GM18907 (cell line): ENCODE measurements around the gene ANTXR2.
A peak's percentile ranks its signal among the peaks of the same experiment; 100 is the strongest.
"Not testable (repeated sequence)": the region's sequence is repeated elsewhere in the genome, so short reads cannot be mapped to it uniquely, and the experiment has no call there.

ENCODE experiments used
- ATAC-seq: cut with Tn5 transposase; IDR thresholded peaks from one replicate; pipeline ENCODE4 v1.9.1; 2021; ENCODE audit warnings: mild to moderate bottlenecking, moderate library complexity; ENCODE audit not compliant: unreplicated experiment

Gene ANTXR2

GRCh38 chr4:80027611-80028010, 45.4 kb downstream of the ANTXR2 start:
- ATAC-seq: no peak

- ATAC-seq: no peak
These were observed 46.9 kb downstream of the ANTXR2 start for GRCh38 chr4:80026100-80026499.

- ATAC-seq: no peak
These were observed 48.7 kb downstream of the ANTXR2 start for GRCh38 chr4:80024335-80024734.

- no peak for ATAC-seq
These were observed 50.7 kb downstream of the ANTXR2 start for GRCh38 chr4:80022282-80022681.

GRCh38 chr4:80017125-80017854, 55.7 kb downstream of the ANTXR2 start:
- peak; percentile 85 for ATAC-seq

- no peak for ATAC-seq
These were observed 56.5 kb downstream of the ANTXR2 start for GRCh38 chr4:80016506-80016905.

GRCh38 chr4:80015407-80016189, 57.4 kb downstream of the ANTXR2 start:
- no peak for ATAC-seq

- ATAC-seq: no peak
These were observed 58.5 kb downstream of the ANTXR2 start for GRCh38 chr4:80014531-80014930.

GRCh38 chr4:80012291-80012690, 60.7 kb downstream of the ANTXR2 start:
- ATAC-seq: no peak

- no peak for ATAC-seq
These were observed 61.3 kb downstream of the ANTXR2 start for GRCh38 chr4:80011636-80012236.

- no peak for ATAC-seq
These were observed 62.7 kb downstream of the ANTXR2 start for GRCh38 chr4:80010316-80010715.

- ATAC-seq: no peak
These were observed 63.2 kb downstream of the ANTXR2 start for GRCh38 chr4:80009806-80010205.

GRCh38 chr4:80008971-80009370, 64.1 kb downstream of the ANTXR2 start:
- ATAC-seq: no peak

GRCh38 chr4:80008351-80008750, 64.7 kb downstream of the ANTXR2 start:
- no peak for ATAC-seq

GRCh38 chr4:80007745-80008149, 65.3 kb downstream of the ANTXR2 start:
- ATAC-seq: peak; percentile 89

- no peak for ATAC-seq
These were observed 65.9 kb downstream of the ANTXR2 start for GRCh38 chr4:80006935-80007744.

- no peak for ATAC-seq
These were observed 67.2 kb downstream of the ANTXR2 start for GRCh38 chr4:80005863-80006262.

GRCh38 chr4:80004319-80004718, 68.7 kb downstream of the ANTXR2 start:
- no peak for ATAC-seq

- not testable (repeated sequence) for ATAC-seq
These were observed 70.5 kb downstream of the ANTXR2 start for GRCh38 chr4:80002559-80002958.

- not testable (repeated sequence) for ATAC-seq
These were observed 74.0 kb downstream of the ANTXR2 start for GRCh38 chr4:79999048-79999447.

- no peak for ATAC-seq
These were observed 74.8 kb downstream of the ANTXR2 start for GRCh38 chr4:79998201-79998600.
